ENCODE results near the gene PAEP. TPM values are rescaled to one million over a fixed set of nuclear protein-coding genes. Genes with fewer than 3 reads are reported as not detected.
A peak's percentile ranks its signal among the peaks of the same experiment; 100 is the strongest.

PAEP gene
- total RNA-seq, 3 donors from 2014 or later (not counting 1 experiment from before 2014, with no cell fraction given), result not detected

GRCh38 chr9:135516132-135516860 is 45.3 kb upstream of the PAEP start:
- H3K27ac ChIP-seq (ENCODE audit: low read length), result no peak overlapping the region
- H3K4me3 ChIP-seq (ENCODE audit: low read length), result no peak overlapping the region
- WGBS (ENCODE audit: insufficient coverage), result 55% methylated on average over 25 of the region's 25 CpGs
- intact Hi-C loops (cut with micrococcal nuclease), result no loop called here
- H3K27ac Mint-ChIP-seq, result no peak overlapping the region
- no peaks in the 10 kb centered on the region for H3K9me3 ChIP-seq (ENCODE audit: control insufficient read depth, insufficient read depth, low read length)
- peaks cover 0 to under 1% of the 10 kb centered on the region in 2 donors for H3K4me1 Mint-ChIP-seq
- no peak for ATAC-seq
- no peaks in the 10 kb centered on the region for H3K36me3 ChIP-seq (ENCODE audit: control insufficient read depth, insufficient read depth, low read length)
- H3K4me3 Mint-ChIP-seq, result no peak overlapping the region
- TF ChIP-seq CTCF (IDR thresholded peaks at IDR 0.05), result no peak
- no peaks in the 10 kb centered on the region for H3K9me3 Mint-ChIP-seq
- no peaks in the 10 kb centered on the region for H3K36me3 Mint-ChIP-seq
- peaks cover 3 to 14% of the 10 kb centered on the region in 2 donors for H3K27me3 Mint-ChIP-seq (ENCODE audit: low read depth in 2 of 2)
- DNase-seq, result peak in 1 of 2 donors; percentile 10
- H3K4me1 ChIP-seq (ENCODE audit: control insufficient read depth, insufficient read depth, low read length), result no peaks in the 10 kb centered on the region
- H3K27me3 ChIP-seq (ENCODE audit: control insufficient read depth, insufficient read depth, low read length), result no peaks in the 10 kb centered on the region

GRCh38 chr9:135517407-135517822 is 44.1 kb upstream of the PAEP start:
- Mint-ChIP-seq H3K36me3 (no peaks in the 10 kb centered on the region), H3K27me3 (ENCODE audit: low read depth in 2 of 2) (peaks cover 3 to 14% of the 10 kb centered on the region in 2 donors), H3K9me3 (no peaks in the 10 kb centered on the region), H3K4me1 (no peaks in the 10 kb centered on the region), H3K4me3 (no peak overlapping the region), H3K27ac (no peak overlapping the region)
- WGBS (ENCODE audit: insufficient coverage), result 93% methylated on average over 24 of the region's 24 CpGs
- Histone ChIP-seq H3K27ac (ENCODE audit: low read length) (no peak overlapping the region), H3K36me3 (ENCODE audit: control insufficient read depth, insufficient read depth, low read length) (no peaks in the 10 kb centered on the region), H3K4me3 (ENCODE audit: low read length) (no peak overlapping the region), H3K9me3 (ENCODE audit: control insufficient read depth, insufficient read depth, low read length) (no peaks in the 10 kb centered on the region), H3K27me3 (ENCODE audit: control insufficient read depth, insufficient read depth, low read length) (no peaks in the 10 kb centered on the region), H3K4me1 (ENCODE audit: control insufficient read depth, insufficient read depth, low read length) (no peaks in the 10 kb centered on the region)
- intact Hi-C loops (cut with micrococcal nuclease), result no loop called here
- TF ChIP-seq CTCF (IDR thresholded peaks at IDR 0.05), result no peak
- no peak for ATAC-seq
- no peak for DNase-seq

- no peak for TF ChIP-seq CTCF (IDR thresholded peaks at IDR 0.05)
- Mint-ChIP-seq H3K27ac (no peak overlapping the region), H3K4me3 (no peak overlapping the region), H3K4me1 (no peaks in the 10 kb centered on the region), H3K9me3 (no peaks in the 10 kb centered on the region), H3K36me3 (no peaks in the 10 kb centered on the region), H3K27me3 (ENCODE audit: low read depth in 2 of 2) (peaks cover 3 to 14% of the 10 kb centered on the region in 2 donors)
- Histone ChIP-seq H3K27me3 (ENCODE audit: control insufficient read depth, insufficient read depth, low read length) (no peaks in the 10 kb centered on the region), H3K9me3 (ENCODE audit: control insufficient read depth, insufficient read depth, low read length) (no peaks in the 10 kb centered on the region), H3K4me3 (ENCODE audit: low read length) (no peak overlapping the region), H3K36me3 (ENCODE audit: control insufficient read depth, insufficient read depth, low read length) (no peaks in the 10 kb centered on the region), H3K4me1 (ENCODE audit: control insufficient read depth, insufficient read depth, low read length) (no peaks in the 10 kb centered on the region), H3K27ac (ENCODE audit: low read length) (no peak overlapping the region)
- WGBS (ENCODE audit: insufficient coverage), result 92% methylated on average over 9 of the region's 10 CpGs
- ATAC-seq, result no peak
- intact Hi-C loops (cut with micrococcal nuclease), result no loop called here
- no peak for DNase-seq
These were observed 42.2 kb upstream of the PAEP start for GRCh38 chr9:135519179-135519971.

All from natural killer cell (primary cell).